DND-41 (cell line): Measurements from ENCODE around the gene TCEA2.

Experiments used
- CTCF ChIP-seq: IDR thresholded peaks from 2 replicates; pipeline ENCODE4 v1.5.1; 2012; ENCODE audit warnings: borderline replicate concordance, low read length, moderate library complexity, mild to moderate bottlenecking; ENCODE audit not compliant: poor library complexity, severe bottlenecking; ENCODE audit errors: extremely low read depth
- EZH2 ChIP-seq: IDR thresholded peaks from 3 replicates; pipeline ENCODE4 v1.6.1; 2012; ENCODE audit warnings: borderline replicate concordance, low read depth, mild to moderate bottlenecking, moderate library complexity, low read length, inconsistent platforms; ENCODE audit not compliant: severe bottlenecking

GRCh38 chr20:64103871-64104666, 41.1 kb downstream of the TCEA2 start:
- TF ChIP-seq EZH2 (no peak), CTCF (no peak)
